ENCODE data around the gene NEURL1B. TPM values are rescaled to one million over a fixed set of nuclear protein-coding genes. Genes with fewer than 3 reads are reported as not detected.

NEURL1B gene
- total RNA-seq: 1 to 10 TPM; 4.9 to 6.3 TPM
- polyA plus RNA-seq (2013, experiment 1 of 2): 10.1 TPM
- polyA plus RNA-seq (2013, experiment 2 of 2): 11.1 TPM
- long read RNA-seq, experiment 1, partial matches to known transcripts: 0 of 2 reads
- long read RNA-seq, experiment 1, other reads (novel, unspliced or antisense): 2 of 2 reads
- long read RNA-seq, experiment 2, partial matches to known transcripts: 1 of 8 reads
- long read RNA-seq, experiment 2, other reads (novel, unspliced or antisense): 7 of 8 reads
- long read RNA-seq, experiment 3, partial matches to known transcripts: 0 of 6 reads
- long read RNA-seq, experiment 3, other reads (novel, unspliced or antisense): 6 of 6 reads
- long read RNA-seq, experiment 4: 0 reads

GRCh38 chr5:172640822-172641358 is at the start of gene NEURL1B:
Gene NEURL1B (plus strand): TSS chr5:172641263. CDS start chr5:172641407, 144 bp downstream.
- Histone ChIP-seq H3K4me3 (ENCODE audit: low read length) (peak within 1 kb of the TSS; percentile 81), H3K9ac (ENCODE audit: extremely low read depth, low read length, poor library complexity, severe bottlenecking) (peak within 1 kb of the TSS; percentile 49), H3K9me3 (ENCODE audit: control insufficient read depth, low read length) (no peaks in the 10 kb centered on the region), H3K36me3 (ENCODE audit: control insufficient read depth, insufficient read depth, low read length) (no peaks in the 10 kb centered on the region), H3K27ac (ENCODE audit: low read depth, low read length) (peak within 1 kb of the TSS; percentile 64), H3K4me1 (ENCODE audit: control insufficient read depth, insufficient read depth, low read length) (no peaks in the 10 kb centered on the region), H3K27me3 (ENCODE audit: control insufficient read depth, insufficient read depth, low read length, poor library complexity, severe bottlenecking) (peaks cover 24% of the 10 kb centered on the region)
- Mint-ChIP-seq H3K4me1 (peaks cover 14% of the 10 kb centered on the region), H3K27me3 (ENCODE audit: insufficient read depth) (peaks cover 31% of the 10 kb centered on the region), H3K36me3 (ENCODE audit: low read depth) (no peaks in the 10 kb centered on the region), H3K27ac (no peak within 1 kb of the TSS), H3K4me3 (peak within 1 kb of the TSS; percentile 56), H3K9me3 (no peaks in the 10 kb centered on the region)
- TF ChIP-seq CTCF (conservative IDR thresholded peaks at IDR 0.05): no peak
- 0 to 1% methylated on average over 19 to 54 of the region's 54 CpGs for WGBS, 2 experiments (ENCODE audit: insufficient coverage in 1 of 2, insufficient read length in 1 of 2)
- DNase-seq: peak; percentile 92

- no peaks in the 10 kb centered on the region for H3K9me3 ChIP-seq (ENCODE audit: control insufficient read depth, low read length)
- H3K27ac Mint-ChIP-seq: no peak overlapping the region
- H3K9ac ChIP-seq (ENCODE audit: extremely low read depth, low read length, poor library complexity, severe bottlenecking): no peak overlapping the region
- DNase-seq: peak; percentile 7
- H3K9me3 Mint-ChIP-seq: no peaks in the 10 kb centered on the region
- no peaks in the 10 kb centered on the region for H3K36me3 Mint-ChIP-seq (ENCODE audit: low read depth)
- 89 to 91% methylated on average over 4 to 6 of the region's 6 CpGs for WGBS, 2 experiments (ENCODE audit: insufficient coverage in 1 of 2, insufficient read length in 1 of 2)
- no peaks in the 10 kb centered on the region for H3K4me1 ChIP-seq (ENCODE audit: control insufficient read depth, insufficient read depth, low read length)
- H3K36me3 ChIP-seq (ENCODE audit: control insufficient read depth, insufficient read depth, low read length): no peaks in the 10 kb centered on the region
- H3K4me1 Mint-ChIP-seq: peaks cover under 1% of the 10 kb centered on the region
- TF ChIP-seq CTCF (conservative IDR thresholded peaks at IDR 0.05): no peak
- H3K4me3 Mint-ChIP-seq: no peak overlapping the region
- peaks cover 12% of the 10 kb centered on the region for H3K27me3 Mint-ChIP-seq (ENCODE audit: insufficient read depth)
- H3K27me3 ChIP-seq (ENCODE audit: control insufficient read depth, insufficient read depth, low read length, poor library complexity, severe bottlenecking): no peaks in the 10 kb centered on the region
- H3K4me3 ChIP-seq (ENCODE audit: low read length): no peak overlapping the region
- no peak overlapping the region for H3K27ac ChIP-seq (ENCODE audit: low read depth, low read length)
Observed at GRCh38 chr5:172591636-172592035, 49.4 kb upstream of the NEURL1B start.

- no peaks in the 10 kb centered on the region for H3K4me1 Mint-ChIP-seq
- no peaks in the 10 kb centered on the region for H3K9me3 Mint-ChIP-seq
- Histone ChIP-seq H3K4me1 (ENCODE audit: control insufficient read depth, insufficient read depth, low read length) (no peaks in the 10 kb centered on the region), H3K27ac (ENCODE audit: low read depth, low read length) (no peak overlapping the region), H3K27me3 (ENCODE audit: control insufficient read depth, insufficient read depth, low read length, poor library complexity, severe bottlenecking) (no peaks in the 10 kb centered on the region), H3K36me3 (ENCODE audit: control insufficient read depth, insufficient read depth, low read length) (no peaks in the 10 kb centered on the region), H3K9ac (ENCODE audit: extremely low read depth, low read length, poor library complexity, severe bottlenecking) (no peak overlapping the region), H3K4me3 (ENCODE audit: low read length) (no peak overlapping the region), H3K9me3 (ENCODE audit: control insufficient read depth, low read length) (no peaks in the 10 kb centered on the region)
- TF ChIP-seq CTCF (conservative IDR thresholded peaks at IDR 0.05): no peak
- H3K27me3 Mint-ChIP-seq (ENCODE audit: insufficient read depth): peaks cover 4% of the 10 kb centered on the region
- H3K36me3 Mint-ChIP-seq (ENCODE audit: low read depth): no peaks in the 10 kb centered on the region
- no peak overlapping the region for H3K27ac Mint-ChIP-seq
- no peak overlapping the region for H3K4me3 Mint-ChIP-seq
- WGBS, 2 experiments (ENCODE audit: insufficient coverage in 1 of 2, insufficient read length in 1 of 2): 82 to 89% methylated on average over 5 of the region's 5 CpGs
- peak; percentile 34 for DNase-seq
Observed at GRCh38 chr5:172592881-172593280, 48.2 kb upstream of the NEURL1B start.

Measured in endodermal cell (in vitro differentiated cells).